ENCODE data around the gene SLC6A19. TPM values are rescaled to one million over a fixed set of nuclear protein-coding genes. Genes with fewer than 3 reads are reported as not detected.
A peak's percentile ranks its signal among the peaks of the same experiment; 100 is the strongest.

SLC6A19 gene
- total and polyA plus RNA-seq, 10 of the 15 experiments (the other 5 are each of a cell fraction or from before 2014, with no cell fraction given) = 0.01 to 0.03 TPM; not detected in 8

GRCh38 chr5:1175801-1176472 lies 25.5 kb upstream of the SLC6A19 start:
- DNase-seq (ENCODE audit: low read depth, low spot score) (no peak), ATAC-seq (peak; percentile 50; the same call in 2 of the 3 replicates), FAIRE-seq (no peak)
- no peak overlapping the region for H3K4me3 ChIP-seq
- no peaks in the 10 kb centered on the region for H3K79me2 ChIP-seq (ENCODE audit: control insufficient read depth, insufficient read depth, low read length)
- WGBS (ENCODE audit: insufficient coverage, insufficient replicate concordance, low lambda C conversion rate, missing lambda C conversion rate) = 35% methylated on average over 21 of the region's 26 CpGs
- TF ChIP-seq RUNX3 (IDR thresholded peaks at IDR 0.05; ENCODE audit: low read length) (no peak), MYB (IDR thresholded peaks at IDR 0.05; ENCODE audit: borderline replicate concordance, low read depth, low read length) (no peak), PBX3 (IDR thresholded peaks at IDR 0.05; ENCODE audit: insufficient replicate concordance, low read depth, low read length) (no peak), USF1 (IDR thresholded peaks at IDR 0.05; ENCODE audit: borderline replicate concordance, extremely low read length, insufficient read depth, low read depth, low read length) (no peak), PML (IDR thresholded peaks at IDR 0.05; ENCODE audit: low read length) (no peak), IKZF1 (conservative IDR thresholded peaks at IDR 0.05) (no peak), BCLAF1 (IDR thresholded peaks at IDR 0.05) (no peak), POU2F2 (IDR thresholded peaks at IDR 0.05; ENCODE audit: borderline replicate concordance, low read depth, low read length) (no peak), CEBPZ (IDR thresholded peaks at IDR 0.05; ENCODE audit: low read depth, low read length) (no peak)
- no peaks in the 10 kb centered on the region for H3K4me1 ChIP-seq (ENCODE audit: control insufficient read depth, insufficient read depth, low read length)
- SMC1A ChIA-PET (ENCODE audit: uncharacterized antibody, unreplicated experiment) = no interaction called here
- H3K4me2 ChIP-seq (ENCODE audit: control insufficient read depth, insufficient read depth) = no peak overlapping the region
- no peak overlapping the region for H2AFZ ChIP-seq (ENCODE audit: control insufficient read depth, low read depth, low read length)
- RAD21 ChIA-PET (ENCODE audit: unreplicated experiment) = no interaction called here
- no peaks in the 10 kb centered on the region for H3K9me3 ChIP-seq (replicated peaks; ENCODE audit: control insufficient read depth, insufficient read depth, low read length)
- no peak overlapping the region for H3K9ac ChIP-seq (ENCODE audit: control insufficient read depth, insufficient read depth, low read length)
- no peaks in the 10 kb centered on the region for H3K36me3 ChIP-seq (ENCODE audit: control insufficient read depth in 2 of 2, insufficient read depth in 2 of 2, low read length in 1 of 2)
- no peak overlapping the region for H3K27ac ChIP-seq (ENCODE audit: control insufficient read depth, insufficient read depth)
- BruUV-seq (replicated peaks) = no TSS peak
- POLR2A ChIA-PET = no interaction called here
- CTCF ChIA-PET = no interaction called here
- in situ Hi-C loops (cut with MboI) (no loop called here), intact Hi-C loops (cut with micrococcal nuclease; ENCODE audit: unreplicated experiment) (loop anchor here (2.0 kb wide), 1 partner anchor 253 kb away; no protein-coding TSS in a partner anchor)
- H3K27me3 ChIP-seq (replicated peaks in 1 of 2; ENCODE audit: control insufficient read depth in 2 of 2, insufficient read depth in 2 of 2, low read length in 1 of 2) = no peaks in the 10 kb centered on the region
- H4K20me1 ChIP-seq (ENCODE audit: control insufficient read depth, insufficient read depth) = no peaks in the 10 kb centered on the region

Data from GM12878 (cell line).